Hepatocyte (in vitro differentiated cells): ENCODE data around the gene MVB12B. TPM values are rescaled to one million over a fixed set of nuclear protein-coding genes. Genes with fewer than 3 reads are reported as not detected.

Experiments used
- DNase-seq: peaks from one replicate; pipeline ENCODE4 v3.0.0-alpha.2; 2016; ENCODE audit warnings: low spot score
- H2AFZ ChIP-seq: fragments of 200-600 bp; sonication (generic); 2 replicates; pipeline ENCODE4 v1.6.0; 2016; ENCODE audit warnings: antibody characterized with exemption, mild to moderate bottlenecking
- H3K27ac ChIP-seq: fragments of 200-600 bp; sonication (generic); 2 replicates; pipeline ENCODE4 v1.5.1; 2016; ENCODE audit warnings: mild to moderate bottlenecking
- H3K27me3 ChIP-seq: fragments of 200-600 bp; sonication (generic); 2 replicates; pipeline ENCODE4 v1.6.1; 2016
- H3K36me3 ChIP-seq: fragments of 200-600 bp; sonication (generic); replicated peaks from 2 replicates; pipeline ENCODE4 v1.5.1; 2016; ENCODE audit warnings: low read depth; ENCODE audit not compliant: insufficient read depth
- H3K4me1 ChIP-seq: fragments of 200-600 bp; sonication (generic); 2 replicates; pipeline ENCODE4 v1.5.1; 2016; ENCODE audit warnings: mild to moderate bottlenecking, moderate library complexity; ENCODE audit not compliant: insufficient read depth
- H3K4me2 ChIP-seq: fragments of 200-600 bp; sonication (generic); 2 replicates; pipeline ENCODE4 v1.6.0; 2016
- H3K4me3 ChIP-seq: fragments of 200-600 bp; sonication (generic); 2 replicates; pipeline ENCODE4 v1.5.1; 2016; ENCODE audit warnings: mild to moderate bottlenecking
- H3K79me2 ChIP-seq: fragments of 200-600 bp; sonication (generic); 2 replicates; pipeline ENCODE4 v1.6.0; 2017; ENCODE audit warnings: mild to moderate bottlenecking
- H3K9me2 ChIP-seq: fragments of 200-600 bp; sonication (generic); replicated peaks from 2 replicates; pipeline ENCODE4 v1.6.0; 2017; ENCODE audit warnings: mild to moderate bottlenecking; ENCODE audit not compliant: insufficient read depth
- H3K9me3 ChIP-seq: fragments of 200-600 bp; sonication (generic); 2 replicates; pipeline ENCODE4 v1.5.1; 2016; ENCODE audit warnings: low read depth, mild to moderate bottlenecking
- H4K20me1 ChIP-seq: fragments of 200-600 bp; sonication (generic); 2 replicates; pipeline ENCODE4 v1.6.0; 2016; ENCODE audit warnings: mild to moderate bottlenecking; ENCODE audit not compliant: insufficient read depth, poor library complexity, severe bottlenecking
- EZH2 ChIP-seq: fragments of 200-600 bp; sonication (generic); IDR thresholded peaks from 2 replicates; pipeline ENCODE4 v1.6.1; 2016; ENCODE audit warnings: antibody characterized with exemption, mild to moderate bottlenecking, borderline replicate concordance
- EZH2phosphoT487 ChIP-seq: fragments of 200-600 bp; sonication (generic); IDR thresholded peaks from one replicate; pipeline ENCODE4 v1.6.1; 2018; ENCODE audit warnings: antibody characterized with exemption, mild to moderate bottlenecking, low read depth, moderate library complexity; ENCODE audit not compliant: unreplicated experiment, severe bottlenecking
- WGBS: methylation state at CpG from one replicate; pipeline ENCODE4 v1.1.6; 2016; ENCODE audit warnings: low lambda C conversion rate; ENCODE audit errors: missing lambda C conversion rate; 5-methylcytosine and 5-hydroxymethylcytosine counted together
- polyA plus RNA-seq: library from polyadenylated mRNA; unstranded; fragments of >200 nt; fragmentation: Nextera tagmentation; extraction: Ambion mirVana; gene quantifications from 2 replicates; pipeline ENCODE4 v1.2.1, GENCODE V29; 2016
- total RNA-seq: library from RNA; depleted of rRNA; stranded (reverse); fragments of >200 nt; gene quantifications from 2 replicates; pipeline ENCODE4 v1.2.3, GENCODE V29; 2014
- TF ChIP-seq, protein P1 (sequence below): fragments of 200-600 bp; sonication (generic); IDR thresholded peaks from 2 replicates; pipeline ENCODE4 v1.5.1; 2016; ENCODE audit warnings: antibody characterized with exemption, mild to moderate bottlenecking; ENCODE audit not compliant: poor library complexity

Gene MVB12B
- total and polyA plus RNA-seq, 2 experiments from 2014 or later = 11.8 to 12.1 TPM

DNA sequence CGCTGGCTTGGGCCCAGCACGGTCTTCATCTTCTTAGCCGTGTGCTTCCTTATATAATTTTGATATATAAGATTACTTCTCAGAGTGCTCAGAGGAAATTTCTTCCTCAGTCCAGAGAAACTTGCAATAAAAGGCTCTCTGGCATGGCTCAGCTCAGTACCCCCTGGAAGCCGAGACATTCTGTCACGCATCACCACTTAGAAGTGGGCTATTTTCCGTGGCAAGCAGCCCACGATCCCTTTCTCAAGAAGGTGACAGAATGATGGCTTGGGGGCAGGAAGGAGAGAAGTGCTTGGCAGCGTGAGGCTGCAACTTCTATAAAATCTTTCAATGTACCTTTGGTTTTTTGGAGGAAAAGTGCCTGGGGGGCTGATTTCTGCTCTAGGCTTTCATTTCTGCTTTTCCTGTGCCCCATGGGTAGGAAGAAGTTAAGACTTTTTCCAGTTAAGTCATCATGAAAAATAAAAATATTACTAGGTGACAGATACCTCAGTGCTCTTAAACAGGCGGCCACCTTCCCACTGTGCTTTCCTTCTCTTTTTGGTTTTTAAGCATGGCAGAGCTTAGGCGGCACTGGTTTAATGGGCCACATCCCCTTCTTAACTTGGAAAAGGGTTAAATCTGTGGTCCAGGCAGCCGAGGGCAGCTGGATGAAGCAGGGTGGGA, 104.6 kb downstream of the MVB12B start:
- Histone ChIP-seq H3K27ac (peak overlapping the region; percentile 48), H3K9me2 (no peaks in the 10 kb centered on the region), H3K4me1 (no peaks in the 10 kb centered on the region), H3K27me3 (no peaks in the 10 kb centered on the region), H3K4me3 (no peak overlapping the region), H4K20me1 (no peaks in the 10 kb centered on the region), H2AFZ (no peak overlapping the region), H3K79me2 (no peaks in the 10 kb centered on the region), H3K4me2 (no peak overlapping the region), H3K9me3 (no peaks in the 10 kb centered on the region), H3K36me3 (no peaks in the 10 kb centered on the region)
- 78% methylated on average over 11 of the region's 11 CpGs for WGBS
- DNase-seq = no peak
- TF ChIP-seq EZH2phosphoT487 (no peak), EZH2 (no peak)
- TF ChIP-seq, protein P1, sequence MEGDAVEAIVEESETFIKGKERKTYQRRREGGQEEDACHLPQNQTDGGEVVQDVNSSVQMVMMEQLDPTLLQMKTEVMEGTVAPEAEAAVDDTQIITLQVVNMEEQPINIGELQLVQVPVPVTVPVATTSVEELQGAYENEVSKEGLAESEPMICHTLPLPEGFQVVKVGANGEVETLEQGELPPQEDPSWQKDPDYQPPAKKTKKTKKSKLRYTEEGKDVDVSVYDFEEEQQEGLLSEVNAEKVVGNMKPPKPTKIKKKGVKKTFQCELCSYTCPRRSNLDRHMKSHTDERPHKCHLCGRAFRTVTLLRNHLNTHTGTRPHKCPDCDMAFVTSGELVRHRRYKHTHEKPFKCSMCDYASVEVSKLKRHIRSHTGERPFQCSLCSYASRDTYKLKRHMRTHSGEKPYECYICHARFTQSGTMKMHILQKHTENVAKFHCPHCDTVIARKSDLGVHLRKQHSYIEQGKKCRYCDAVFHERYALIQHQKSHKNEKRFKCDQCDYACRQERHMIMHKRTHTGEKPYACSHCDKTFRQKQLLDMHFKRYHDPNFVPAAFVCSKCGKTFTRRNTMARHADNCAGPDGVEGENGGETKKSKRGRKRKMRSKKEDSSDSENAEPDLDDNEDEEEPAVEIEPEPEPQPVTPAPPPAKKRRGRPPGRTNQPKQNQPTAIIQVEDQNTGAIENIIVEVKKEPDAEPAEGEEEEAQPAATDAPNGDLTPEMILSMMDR = no peak

DNA sequence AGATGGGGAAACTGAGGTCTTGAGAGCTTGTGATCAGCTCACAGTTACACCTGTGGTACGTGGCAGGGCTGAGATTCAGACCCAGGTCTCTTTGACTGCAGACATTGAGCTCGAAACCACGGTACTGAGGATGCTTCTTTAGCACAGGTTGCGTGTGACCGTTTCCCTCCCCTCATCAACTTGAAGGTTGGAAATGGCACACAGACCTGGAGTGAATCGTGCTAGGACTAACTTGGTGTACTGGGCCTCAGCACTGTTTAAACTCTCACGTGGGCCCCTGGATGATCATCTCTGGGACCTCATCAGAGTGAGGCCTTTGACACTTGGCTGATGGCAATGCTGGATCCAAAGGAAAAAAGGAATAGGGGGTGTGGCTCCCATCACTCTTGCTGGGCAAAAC, 106.0 kb downstream of the MVB12B start:
- TF ChIP-seq EZH2 = no peak
- TF ChIP-seq, protein P1 = no peak
- no peak for TF ChIP-seq EZH2phosphoT487
- no peaks in the 10 kb centered on the region for H3K36me3 ChIP-seq
- no peak overlapping the region for H3K27ac ChIP-seq
- DNase-seq = no peak
- H3K9me2 ChIP-seq = no peaks in the 10 kb centered on the region
- no peaks in the 10 kb centered on the region for H4K20me1 ChIP-seq
- H2AFZ ChIP-seq = no peak overlapping the region
- no peaks in the 10 kb centered on the region for H3K79me2 ChIP-seq
- no peaks in the 10 kb centered on the region for H3K9me3 ChIP-seq
- H3K4me1 ChIP-seq = no peaks in the 10 kb centered on the region
- WGBS = 94% methylated on average over 7 of the region's 7 CpGs
- no peak overlapping the region for H3K4me3 ChIP-seq
- H3K27me3 ChIP-seq = no peaks in the 10 kb centered on the region
- no peak overlapping the region for H3K4me2 ChIP-seq

GRCh38 chr9:126435105-126435504, 108.5 kb downstream of the MVB12B start:
- DNase-seq = no peak
- Histone ChIP-seq H3K27me3 (no peaks in the 10 kb centered on the region), H3K36me3 (no peaks in the 10 kb centered on the region), H3K27ac (no peak overlapping the region), H3K9me2 (no peaks in the 10 kb centered on the region), H3K4me3 (no peak overlapping the region), H4K20me1 (no peaks in the 10 kb centered on the region), H3K4me2 (no peak overlapping the region), H3K79me2 (no peaks in the 10 kb centered on the region), H2AFZ (no peak overlapping the region), H3K9me3 (no peaks in the 10 kb centered on the region), H3K4me1 (peaks cover 5% of the 10 kb centered on the region)
- WGBS = 70% methylated on average over 2 of the region's 2 CpGs
- TF ChIP-seq EZH2phosphoT487 (no peak), EZH2 (no peak)
- TF ChIP-seq, protein P1 = no peak
